Measurements from ENCODE around the gene CREB3L2.

CREB3L2 gene

GRCh38 chr7:137966641-137967142 is 35.2 kb downstream of the CREB3L2 start:
- H3K27ac Mint-ChIP-seq = no peak overlapping the region

GRCh38 chr7:137965942-137966640 is 35.8 kb downstream of the CREB3L2 start:
- Mint-ChIP-seq H3K9me3 (peaks cover 0 to 7% of the 10 kb centered on the region in 2 donors), H3K4me3 (no peak overlapping the region), H3K27ac (no peak overlapping the region), H3K36me3 (peaks cover 23 to 24% of the 10 kb centered on the region in 2 donors), H3K4me1 (peaks cover 34 to 43% of the 10 kb centered on the region in 2 donors), H3K27me3 (no peaks in the 10 kb centered on the region)
- DNase-seq = no peak
- ATAC-seq (replicated peaks) = no peak

More at GRCh38 chr7:137966641-137967142, 35.2 kb downstream of the CREB3L2 start:
- Mint-ChIP-seq H3K9me3 (peaks cover 0 to 7% of the 10 kb centered on the region in 2 donors), H3K4me1 (peaks cover 28 to 37% of the 10 kb centered on the region in 2 donors), H3K36me3 (peaks cover 20 to 23% of the 10 kb centered on the region in 2 donors), H3K4me3 (no peak overlapping the region), H3K27me3 (no peaks in the 10 kb centered on the region)
- no peak for ATAC-seq (replicated peaks)
- no peak for DNase-seq

GRCh38 chr7:137964824-137965545 is 36.9 kb downstream of the CREB3L2 start:
- no peaks in the 10 kb centered on the region for H3K27me3 Mint-ChIP-seq
- H3K4me1 Mint-ChIP-seq = peaks cover 38 to 51% of the 10 kb centered on the region in 2 donors
- H3K27ac Mint-ChIP-seq = no peak overlapping the region
- ATAC-seq (replicated peaks) (no peak), DNase-seq (no peak)
- H3K4me3 Mint-ChIP-seq = no peak overlapping the region
- H3K36me3 Mint-ChIP-seq = peaks cover 20 to 28% of the 10 kb centered on the region in 2 donors
- H3K9me3 Mint-ChIP-seq = peaks cover 0 to 7% of the 10 kb centered on the region in 2 donors

GRCh38 chr7:137962875-137963507 is 38.9 kb downstream of the CREB3L2 start:
- H3K27ac Mint-ChIP-seq = peak overlapping the region; percentile 2
- H3K36me3 Mint-ChIP-seq = peaks cover 14 to 20% of the 10 kb centered on the region in 2 donors
- no peak overlapping the region for H3K4me3 Mint-ChIP-seq
- no peak for ATAC-seq (replicated peaks)
- H3K27me3 Mint-ChIP-seq = no peaks in the 10 kb centered on the region
- H3K4me1 Mint-ChIP-seq = peaks cover 43 to 61% of the 10 kb centered on the region in 2 donors
- H3K9me3 Mint-ChIP-seq = no peaks in the 10 kb centered on the region
- no peak for DNase-seq

- Mint-ChIP-seq H3K9me3 (no peaks in the 10 kb centered on the region), H3K4me3 (no peak overlapping the region), H3K27me3 (no peaks in the 10 kb centered on the region), H3K27ac (no peak overlapping the region), H3K36me3 (peaks cover 12 to 21% of the 10 kb centered on the region in 2 donors), H3K4me1 (peaks cover 38 to 55% of the 10 kb centered on the region in 2 donors)
- ATAC-seq (replicated peaks) = no peak
- no peak for DNase-seq
Observed at GRCh38 chr7:137962491-137962874, 39.4 kb downstream of the CREB3L2 start.

GRCh38 chr7:137961200-137962177 is 40.4 kb downstream of the CREB3L2 start:
- peaks cover 18 to 27% of the 10 kb centered on the region in 2 donors for H3K36me3 Mint-ChIP-seq
- peak; percentile 21 for DNase-seq
- no peak overlapping the region for H3K27ac Mint-ChIP-seq
- peaks cover 40 to 55% of the 10 kb centered on the region in 2 donors for H3K4me1 Mint-ChIP-seq
- H3K27me3 Mint-ChIP-seq = no peaks in the 10 kb centered on the region
- no peaks in the 10 kb centered on the region for H3K9me3 Mint-ChIP-seq
- ATAC-seq (replicated peaks) = peak; percentile 94 to 98
- no peak overlapping the region for H3K4me3 Mint-ChIP-seq

- ATAC-seq (replicated peaks) (no peak), DNase-seq (no peak)
- Mint-ChIP-seq H3K36me3 (peaks cover 19 to 27% of the 10 kb centered on the region in 2 donors), H3K27ac (no peak overlapping the region), H3K4me3 (no peak overlapping the region), H3K27me3 (no peaks in the 10 kb centered on the region), H3K9me3 (no peaks in the 10 kb centered on the region), H3K4me1 (peaks cover 36 to 58% of the 10 kb centered on the region in 2 donors)
Observed at GRCh38 chr7:137960020-137960419, 41.9 kb downstream of the CREB3L2 start.

GRCh38 chr7:137958470-137959431 is 43.1 kb downstream of the CREB3L2 start:
- Mint-ChIP-seq H3K36me3 (peaks cover 18 to 27% of the 10 kb centered on the region in 2 donors), H3K4me1 (peaks cover 36 to 69% of the 10 kb centered on the region in 2 donors), H3K27ac (no peak overlapping the region), H3K4me3 (no peak overlapping the region), H3K9me3 (no peaks in the 10 kb centered on the region), H3K27me3 (no peaks in the 10 kb centered on the region)
- DNase-seq (no peak), ATAC-seq (replicated peaks) (peak; percentile 74 to 82)

- H3K27me3 Mint-ChIP-seq = no peaks in the 10 kb centered on the region
- no peaks in the 10 kb centered on the region for H3K9me3 Mint-ChIP-seq
- H3K36me3 Mint-ChIP-seq = peaks cover 18 to 28% of the 10 kb centered on the region in 2 donors
- no peak for DNase-seq
- no peak overlapping the region for H3K27ac Mint-ChIP-seq
- H3K4me1 Mint-ChIP-seq = peaks cover 38 to 71% of the 10 kb centered on the region in 2 donors
- no peak overlapping the region for H3K4me3 Mint-ChIP-seq
- no peak for ATAC-seq (replicated peaks)
Observed at GRCh38 chr7:137957887-137958286, 44.0 kb downstream of the CREB3L2 start.

- no peaks in the 10 kb centered on the region for H3K27me3 Mint-ChIP-seq
- peaks cover 30 to 66% of the 10 kb centered on the region in 2 donors for H3K4me1 Mint-ChIP-seq
- peaks cover 14 to 28% of the 10 kb centered on the region in 2 donors for H3K36me3 Mint-ChIP-seq
- ATAC-seq (replicated peaks) (no peak), DNase-seq (no peak)
- no peak overlapping the region for H3K4me3 Mint-ChIP-seq
- H3K27ac Mint-ChIP-seq = no peak overlapping the region
- H3K9me3 Mint-ChIP-seq = no peaks in the 10 kb centered on the region
Observed at GRCh38 chr7:137956591-137956990, 45.3 kb downstream of the CREB3L2 start.

- Mint-ChIP-seq H3K9me3 (no peaks in the 10 kb centered on the region), H3K36me3 (peaks cover 14 to 25% of the 10 kb centered on the region in 2 donors), H3K27ac (no peak overlapping the region), H3K27me3 (no peaks in the 10 kb centered on the region), H3K4me1 (peaks cover 26 to 62% of the 10 kb centered on the region in 2 donors), H3K4me3 (no peak overlapping the region)
- DNase-seq = no peak
- no peak for ATAC-seq (replicated peaks)
Observed at GRCh38 chr7:137956183-137956582, 45.7 kb downstream of the CREB3L2 start.

GRCh38 chr7:137954614-137955013 is 47.3 kb downstream of the CREB3L2 start:
- DNase-seq = no peak
- no peak overlapping the region for H3K27ac Mint-ChIP-seq
- ATAC-seq (replicated peaks) = no peak

More at GRCh38 chr7:137954614-137955013, 47.3 kb downstream of the CREB3L2 start:
- peaks cover 17 to 28% of the 10 kb centered on the region in 2 donors for H3K36me3 Mint-ChIP-seq
- no peak overlapping the region for H3K4me3 Mint-ChIP-seq
- no peaks in the 10 kb centered on the region for H3K9me3 Mint-ChIP-seq
- H3K4me1 Mint-ChIP-seq = peaks cover 21 to 50% of the 10 kb centered on the region in 2 donors
- no peaks in the 10 kb centered on the region for H3K27me3 Mint-ChIP-seq

All from stimulated activated naive B cell treated with anti-CD40 and anti-IgM and Interleukin-4, amounts not matched to agents 10 μg/mL and 1 μg/mL and 100 μg/mL, for 72 hours (primary cell).